ENCODE measurements around the gene WDR72. TPM values are rescaled to one million over a fixed set of nuclear protein-coding genes. Genes with fewer than 3 reads are reported as not detected.

WDR72 gene
- polyA plus RNA-seq, 1 of the 3 experiments (the other 2 are of a cell fraction): 0.02 TPM

DNA sequence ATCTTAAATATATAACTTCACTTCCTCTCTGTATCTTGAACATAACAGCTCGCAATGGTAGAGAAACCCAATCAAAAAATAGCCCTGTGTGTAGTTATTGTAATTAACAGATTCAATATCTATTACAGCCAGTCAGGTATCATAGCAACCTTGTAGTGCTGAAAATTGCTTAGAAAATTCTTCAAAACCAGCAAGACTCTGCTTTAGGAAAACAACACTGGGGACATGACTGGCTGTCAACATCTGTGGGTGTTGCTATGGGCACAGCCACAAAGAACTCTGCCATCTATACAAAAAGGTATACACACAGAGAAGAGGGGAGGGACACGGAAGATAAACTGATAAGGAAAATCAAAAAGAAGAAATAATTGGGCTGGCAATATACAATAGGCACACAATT, 101.2 kb downstream of the WDR72 start:
- Histone ChIP-seq H3K9me2 (no peaks in the 10 kb centered on the region), H3F3A (replicated peaks; ENCODE audit: insufficient read depth) (no peaks in the 10 kb centered on the region), H3K4me3 (ENCODE audit: low read depth in 2 of 2, low read length in 1 of 2) (no peak overlapping the region), H3K79me2 (ENCODE audit: insufficient read depth) (no peaks in the 10 kb centered on the region), H3K9me3 (no peaks in the 10 kb centered on the region), H3K27me3 (ENCODE audit: insufficient read depth) (no peaks in the 10 kb centered on the region), H2AFZ (ENCODE audit: low read depth) (no peak overlapping the region), H3K4me2 (no peak overlapping the region), H3K27ac (ENCODE audit: low read depth in 2 of 2, low read length in 1 of 2) (no peak overlapping the region), H3K4me1 (ENCODE audit: control insufficient read depth in 1 of 2, insufficient read depth in 2 of 2, low read depth in 1 of 2, low read length in 1 of 2) (no peaks in the 10 kb centered on the region), H3K36me3 (replicated peaks in 1 of 2; ENCODE audit: control insufficient read depth in 1 of 2, insufficient read depth in 2 of 2, low read length in 1 of 2) (no peaks in the 10 kb centered on the region), H4K20me1 (ENCODE audit: insufficient read depth) (no peaks in the 10 kb centered on the region), H3K9ac (no peak overlapping the region)
- TF ChIP-seq YY1 (IDR thresholded peaks at IDR 0.05; ENCODE audit: low read depth) (no peak), FOXJ3 (CRISPR knock-in tag; IDR thresholded peaks at IDR 0.05) (no peak), RCOR1 (IDR thresholded peaks at IDR 0.05; ENCODE audit: low read length) (no peak), NFIC (IDR thresholded peaks at IDR 0.05; ENCODE audit: borderline replicate concordance) (no peak), FOXM1 (IDR thresholded peaks at IDR 0.05; ENCODE audit: low read depth) (no peak), TCF12 (IDR thresholded peaks at IDR 0.05) (no peak), MXI1 (IDR thresholded peaks at IDR 0.05; ENCODE audit: low read depth, low read length) (no peak), TEAD4 (IDR thresholded peaks at IDR 0.05; ENCODE audit: borderline replicate concordance, insufficient read depth) (no peak), JUND (IDR thresholded peaks at IDR 0.05) (no peak), NRF1 (IDR thresholded peaks at IDR 0.05; ENCODE audit: low read depth, low read length) (no peak), MAX (IDR thresholded peaks at IDR 0.05; ENCODE audit: low read depth) (no peak)
- TF ChIP-seq, protein P1, sequence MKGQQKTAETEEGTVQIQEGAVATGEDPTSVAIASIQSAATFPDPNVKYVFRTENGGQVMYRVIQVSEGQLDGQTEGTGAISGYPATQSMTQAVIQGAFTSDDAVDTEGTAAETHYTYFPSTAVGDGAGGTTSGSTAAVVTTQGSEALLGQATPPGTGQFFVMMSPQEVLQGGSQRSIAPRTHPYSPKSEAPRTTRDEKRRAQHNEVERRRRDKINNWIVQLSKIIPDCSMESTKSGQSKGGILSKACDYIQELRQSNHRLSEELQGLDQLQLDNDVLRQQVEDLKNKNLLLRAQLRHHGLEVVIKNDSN (IDR thresholded peaks at IDR 0.05; ENCODE audit: borderline replicate concordance, low read depth): no peak
- WGBS (ENCODE audit: low lambda C conversion rate): 21% methylated on average over 2 of the region's 2 CpGs
- CTCF ChIA-PET: interaction anchor here (1.3 kb wide), 1 partner anchor 10 kb away, joined by 3 read pairs; no protein-coding TSS in a partner anchor
- POLR2A ChIA-PET: no interaction called here
- DNase-seq: no peak

DNA sequence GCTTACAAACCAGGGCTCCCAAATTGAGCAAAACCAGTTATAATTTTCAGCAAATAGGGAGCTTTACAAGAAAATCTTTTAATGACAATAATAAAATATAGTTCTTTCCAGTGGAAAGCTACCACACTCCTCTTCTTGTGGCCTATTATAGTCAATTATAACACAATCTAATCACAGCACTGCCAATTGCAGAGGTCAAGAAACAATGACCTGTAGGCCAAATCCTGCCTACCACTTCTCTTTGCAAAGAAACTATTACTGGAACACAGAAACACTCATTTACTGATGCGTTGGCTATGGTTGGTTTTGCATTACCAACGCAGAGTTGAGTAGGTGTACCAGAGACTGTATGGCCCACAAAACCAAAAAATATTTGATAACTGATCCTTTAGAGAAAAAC, 110.5 kb downstream of the WDR72 start:
- Histone ChIP-seq H3K27ac (ENCODE audit: low read depth in 2 of 2, low read length in 1 of 2) (no peak overlapping the region), H3K4me1 (ENCODE audit: control insufficient read depth in 1 of 2, insufficient read depth in 2 of 2, low read depth in 1 of 2, low read length in 1 of 2) (no peaks in the 10 kb centered on the region), H3K4me3 (ENCODE audit: low read depth in 2 of 2, low read length in 1 of 2) (no peak overlapping the region), H3K79me2 (ENCODE audit: insufficient read depth) (no peaks in the 10 kb centered on the region), H2AFZ (ENCODE audit: low read depth) (no peak overlapping the region), H3K9ac (no peak overlapping the region), H3K9me2 (no peaks in the 10 kb centered on the region), H3F3A (replicated peaks; ENCODE audit: insufficient read depth) (no peaks in the 10 kb centered on the region), H3K27me3 (ENCODE audit: insufficient read depth) (no peaks in the 10 kb centered on the region), H4K20me1 (ENCODE audit: insufficient read depth) (no peaks in the 10 kb centered on the region), H3K36me3 (replicated peaks in 1 of 2; ENCODE audit: control insufficient read depth in 1 of 2, insufficient read depth in 2 of 2, low read length in 1 of 2) (no peaks in the 10 kb centered on the region), H3K4me2 (no peak overlapping the region), H3K9me3 (no peaks in the 10 kb centered on the region)
- CTCF ChIA-PET: no interaction called here
- WGBS (ENCODE audit: low lambda C conversion rate): 4% methylated on average over 2 of the region's 2 CpGs
- no peak for DNase-seq
- no peak for TF ChIP-seq MAX (IDR thresholded peaks at IDR 0.05; ENCODE audit: low read depth)
- TF ChIP-seq NFIC (IDR thresholded peaks at IDR 0.05; ENCODE audit: borderline replicate concordance): no peak
- no peak for TF ChIP-seq RAD21 (IDR thresholded peaks at IDR 0.05; ENCODE audit: low read length)
- POLR2A ChIA-PET: no interaction called here

DNA sequence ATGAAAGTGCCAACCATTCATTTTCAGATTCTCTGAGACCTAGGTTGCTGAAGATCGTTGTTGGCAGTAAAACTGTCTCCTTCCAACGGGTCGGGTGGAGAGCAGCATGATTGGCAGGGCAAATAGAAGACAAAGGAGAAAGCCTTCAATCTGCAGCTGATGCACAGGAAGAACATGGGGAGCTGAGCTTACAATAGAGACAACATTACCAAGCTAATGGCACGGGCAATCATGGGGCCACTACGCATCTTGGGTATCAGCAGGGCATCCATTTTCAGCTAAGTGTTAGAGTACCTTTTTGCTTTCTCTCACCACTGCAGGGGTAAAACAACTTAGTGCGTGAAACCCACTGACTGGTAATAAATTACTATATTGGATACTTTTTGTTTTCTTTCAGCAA, 114.8 kb downstream of the WDR72 start:
- CTCF ChIA-PET: no interaction called here
- DNase-seq: no peak
- Histone ChIP-seq H3K79me2 (ENCODE audit: insufficient read depth) (no peaks in the 10 kb centered on the region), H3K4me3 (ENCODE audit: low read depth in 2 of 2, low read length in 1 of 2) (no peak overlapping the region), H3F3A (replicated peaks; ENCODE audit: insufficient read depth) (no peaks in the 10 kb centered on the region), H3K4me1 (ENCODE audit: control insufficient read depth in 1 of 2, insufficient read depth in 2 of 2, low read depth in 1 of 2, low read length in 1 of 2) (no peaks in the 10 kb centered on the region), H3K9me2 (no peaks in the 10 kb centered on the region), H3K36me3 (replicated peaks in 1 of 2; ENCODE audit: control insufficient read depth in 1 of 2, insufficient read depth in 2 of 2, low read length in 1 of 2) (no peaks in the 10 kb centered on the region), H3K4me2 (no peak overlapping the region), H3K9ac (no peak overlapping the region), H2AFZ (ENCODE audit: low read depth) (no peak overlapping the region), H3K27me3 (ENCODE audit: insufficient read depth) (no peaks in the 10 kb centered on the region), H4K20me1 (ENCODE audit: insufficient read depth) (no peaks in the 10 kb centered on the region), H3K9me3 (no peaks in the 10 kb centered on the region), H3K27ac (ENCODE audit: low read depth in 2 of 2, low read length in 1 of 2) (no peak overlapping the region)
- 15% methylated on average over 6 of the region's 6 CpGs for WGBS (ENCODE audit: low lambda C conversion rate)
- POLR2A ChIA-PET: no interaction called here
- TF ChIP-seq TCF12 (IDR thresholded peaks at IDR 0.05) (no peak), MXI1 (IDR thresholded peaks at IDR 0.05; ENCODE audit: low read depth, low read length) (no peak)
- TF ChIP-seq, protein P2, sequence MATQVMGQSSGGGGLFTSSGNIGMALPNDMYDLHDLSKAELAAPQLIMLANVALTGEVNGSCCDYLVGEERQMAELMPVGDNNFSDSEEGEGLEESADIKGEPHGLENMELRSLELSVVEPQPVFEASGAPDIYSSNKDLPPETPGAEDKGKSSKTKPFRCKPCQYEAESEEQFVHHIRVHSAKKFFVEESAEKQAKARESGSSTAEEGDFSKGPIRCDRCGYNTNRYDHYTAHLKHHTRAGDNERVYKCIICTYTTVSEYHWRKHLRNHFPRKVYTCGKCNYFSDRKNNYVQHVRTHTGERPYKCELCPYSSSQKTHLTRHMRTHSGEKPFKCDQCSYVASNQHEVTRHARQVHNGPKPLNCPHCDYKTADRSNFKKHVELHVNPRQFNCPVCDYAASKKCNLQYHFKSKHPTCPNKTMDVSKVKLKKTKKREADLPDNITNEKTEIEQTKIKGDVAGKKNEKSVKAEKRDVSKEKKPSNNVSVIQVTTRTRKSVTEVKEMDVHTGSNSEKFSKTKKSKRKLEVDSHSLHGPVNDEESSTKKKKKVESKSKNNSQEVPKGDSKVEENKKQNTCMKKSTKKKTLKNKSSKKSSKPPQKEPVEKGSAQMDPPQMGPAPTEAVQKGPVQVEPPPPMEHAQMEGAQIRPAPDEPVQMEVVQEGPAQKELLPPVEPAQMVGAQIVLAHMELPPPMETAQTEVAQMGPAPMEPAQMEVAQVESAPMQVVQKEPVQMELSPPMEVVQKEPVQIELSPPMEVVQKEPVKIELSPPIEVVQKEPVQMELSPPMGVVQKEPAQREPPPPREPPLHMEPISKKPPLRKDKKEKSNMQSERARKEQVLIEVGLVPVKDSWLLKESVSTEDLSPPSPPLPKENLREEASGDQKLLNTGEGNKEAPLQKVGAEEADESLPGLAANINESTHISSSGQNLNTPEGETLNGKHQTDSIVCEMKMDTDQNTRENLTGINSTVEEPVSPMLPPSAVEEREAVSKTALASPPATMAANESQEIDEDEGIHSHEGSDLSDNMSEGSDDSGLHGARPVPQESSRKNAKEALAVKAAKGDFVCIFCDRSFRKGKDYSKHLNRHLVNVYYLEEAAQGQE (IDR thresholded peaks at IDR 0.05; ENCODE audit: low read depth, low read length): no peak
